ENCODE data around the gene INPP4A. TPM values are rescaled to one million over a fixed set of nuclear protein-coding genes. Genes with fewer than 3 reads are reported as not detected.

Gene INPP4A
- total and polyA plus RNA-seq, 7 donors: 1.8 to 49.9 (median 30.4) TPM

GRCh38 chr2:98528349-98528748, 83.7 kb downstream of the INPP4A start:
- intact Hi-C loops (cut with DNase I): no loop called here
- no peak for TF ChIP-seq CTCF (IDR thresholded peaks at IDR 0.05)
- no peak for TF ChIP-seq POLR2A (IDR thresholded peaks at IDR 0.05)
- TF ChIP-seq POLR2AphosphoS5 (IDR thresholded peaks at IDR 0.05): no peak
- no peak for TF ChIP-seq EP300 (IDR thresholded peaks at IDR 0.05)

GRCh38 chr2:98530114-98530513, 85.5 kb downstream of the INPP4A start:
- Histone ChIP-seq H3K27me3 (no peaks in the 10 kb centered on the region), H3K4me1 (no peaks in the 10 kb centered on the region), H3K27ac (no peak overlapping the region), H3K9me3 (no peaks in the 10 kb centered on the region), H3K4me3 (no peak overlapping the region), H3K36me3 (peaks cover 0 to 11% (median 0%) of the 10 kb centered on the region in 4 donors)
- WGBS, 2 donors: 83 to 91% methylated on average over 1 of the region's 1 CpG
- DNase-seq: no peak
- intact Hi-C loops (cut with DNase I): no loop called here
- TF ChIP-seq POLR2A (IDR thresholded peaks at IDR 0.05): no peak
- no peak for TF ChIP-seq EP300 (IDR thresholded peaks at IDR 0.05)
- no peak for TF ChIP-seq POLR2AphosphoS5 (IDR thresholded peaks at IDR 0.05)
- TF ChIP-seq CTCF (IDR thresholded peaks at IDR 0.05): no peak

More at GRCh38 chr2:98528349-98528748, 83.7 kb downstream of the INPP4A start:
- H3K27ac ChIP-seq: no peak overlapping the region
- H3K4me1 ChIP-seq: no peaks in the 10 kb centered on the region
- no peaks in the 10 kb centered on the region for H3K27me3 ChIP-seq
- H3K4me3 ChIP-seq: no peak overlapping the region
- DNase-seq: no peak
- peaks cover 0 to 4% (median 0%) of the 10 kb centered on the region in 4 donors for H3K36me3 ChIP-seq
- no peaks in the 10 kb centered on the region for H3K9me3 ChIP-seq

GRCh38 chr2:98532756-98533155, 88.1 kb downstream of the INPP4A start:
- H3K4me3 ChIP-seq: no peak overlapping the region
- no peak for TF ChIP-seq POLR2A (IDR thresholded peaks at IDR 0.05)
- no peak for TF ChIP-seq POLR2AphosphoS5 (IDR thresholded peaks at IDR 0.05)
- TF ChIP-seq EP300 (IDR thresholded peaks at IDR 0.05): no peak
- TF ChIP-seq CTCF (IDR thresholded peaks at IDR 0.05): no peak
- no peaks in the 10 kb centered on the region for H3K27me3 ChIP-seq
- DNase-seq: no peak
- H3K4me1 ChIP-seq: no peaks in the 10 kb centered on the region
- no peaks in the 10 kb centered on the region for H3K9me3 ChIP-seq
- peaks cover 0 to 29% (median 4%) of the 10 kb centered on the region in 4 donors for H3K36me3 ChIP-seq
- H3K27ac ChIP-seq: no peak overlapping the region
- WGBS, 2 donors: 77 to 83% methylated on average over 6 of the region's 6 CpGs
- intact Hi-C loops (cut with DNase I): no loop called here

GRCh38 chr2:98533547-98533946, 88.9 kb downstream of the INPP4A start:
- Histone ChIP-seq H3K9me3 (no peaks in the 10 kb centered on the region), H3K27me3 (no peaks in the 10 kb centered on the region), H3K27ac (no peak overlapping the region), H3K4me3 (no peak overlapping the region), H3K4me1 (no peaks in the 10 kb centered on the region), H3K36me3 (peaks cover 0 to 37% (median 12%) of the 10 kb centered on the region in 4 donors)
- TF ChIP-seq POLR2AphosphoS5 (IDR thresholded peaks at IDR 0.05) (no peak), POLR2A (IDR thresholded peaks at IDR 0.05) (no peak), CTCF (IDR thresholded peaks at IDR 0.05) (no peak), EP300 (IDR thresholded peaks at IDR 0.05) (no peak)
- WGBS, 2 donors: 91 to 93% methylated on average over 1 of the region's 1 CpG
- intact Hi-C loops (cut with DNase I): no loop called here
- no peak for DNase-seq

- no peak for TF ChIP-seq CTCF (IDR thresholded peaks at IDR 0.05)
- no peak for TF ChIP-seq EP300 (IDR thresholded peaks at IDR 0.05)
- H3K9me3 ChIP-seq: no peaks in the 10 kb centered on the region
- H3K4me1 ChIP-seq: no peaks in the 10 kb centered on the region
- DNase-seq: no peak
- 98% methylated on average over 3 of the region's 3 CpGs for WGBS, 2 donors
- no peak overlapping the region for H3K4me3 ChIP-seq
- H3K36me3 ChIP-seq: peaks cover 0 to 49% (median 24%) of the 10 kb centered on the region in 4 donors
- no peaks in the 10 kb centered on the region for H3K27me3 ChIP-seq
- no peak overlapping the region for H3K27ac ChIP-seq
- intact Hi-C loops (cut with DNase I): no loop called here
These were observed 90.1 kb downstream of the INPP4A start for GRCh38 chr2:98534761-98535160.

All from sigmoid colon (tissue), 7 donors.